ENCODE measurements around the gene LMNTD1.

DNA sequence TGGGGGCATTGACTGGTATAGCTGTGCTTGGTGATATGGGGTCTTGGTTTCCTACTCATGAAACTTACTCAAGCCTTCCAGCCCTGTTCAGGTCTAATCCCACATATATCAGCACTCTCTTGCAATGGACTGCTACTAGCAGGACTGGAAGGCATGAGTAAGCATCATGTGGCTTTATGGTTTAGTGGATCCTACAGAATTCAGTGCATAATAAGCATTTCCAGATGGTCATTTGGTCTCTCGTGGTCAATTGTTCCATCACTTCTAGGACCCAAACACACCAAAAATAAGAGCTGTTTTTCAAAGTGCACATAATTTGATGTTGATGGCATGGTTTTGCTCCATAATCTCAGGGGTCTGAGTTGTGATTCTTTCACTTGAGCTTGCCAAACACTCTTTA lies 114.4 kb downstream of the LMNTD1 start:
- TF ChIP-seq, protein P1, sequence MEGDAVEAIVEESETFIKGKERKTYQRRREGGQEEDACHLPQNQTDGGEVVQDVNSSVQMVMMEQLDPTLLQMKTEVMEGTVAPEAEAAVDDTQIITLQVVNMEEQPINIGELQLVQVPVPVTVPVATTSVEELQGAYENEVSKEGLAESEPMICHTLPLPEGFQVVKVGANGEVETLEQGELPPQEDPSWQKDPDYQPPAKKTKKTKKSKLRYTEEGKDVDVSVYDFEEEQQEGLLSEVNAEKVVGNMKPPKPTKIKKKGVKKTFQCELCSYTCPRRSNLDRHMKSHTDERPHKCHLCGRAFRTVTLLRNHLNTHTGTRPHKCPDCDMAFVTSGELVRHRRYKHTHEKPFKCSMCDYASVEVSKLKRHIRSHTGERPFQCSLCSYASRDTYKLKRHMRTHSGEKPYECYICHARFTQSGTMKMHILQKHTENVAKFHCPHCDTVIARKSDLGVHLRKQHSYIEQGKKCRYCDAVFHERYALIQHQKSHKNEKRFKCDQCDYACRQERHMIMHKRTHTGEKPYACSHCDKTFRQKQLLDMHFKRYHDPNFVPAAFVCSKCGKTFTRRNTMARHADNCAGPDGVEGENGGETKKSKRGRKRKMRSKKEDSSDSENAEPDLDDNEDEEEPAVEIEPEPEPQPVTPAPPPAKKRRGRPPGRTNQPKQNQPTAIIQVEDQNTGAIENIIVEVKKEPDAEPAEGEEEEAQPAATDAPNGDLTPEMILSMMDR (IDR thresholded peaks at IDR 0.05; ENCODE audit: insufficient read depth, low read length, poor library complexity, severe bottlenecking), result no peak
- TF ChIP-seq EZH2phosphoT487 (conservative IDR thresholded peaks at IDR 0.05; ENCODE audit: low read length), result no peak
